GM18873 (cell line): ENCODE measurements around the gene PSMB10.

Experiments used
- ATAC-seq: cut with Tn5 transposase; IDR thresholded peaks from one replicate; pipeline ENCODE4 v1.9.1; 2021; ENCODE audit warnings: mild to moderate bottlenecking, moderate library complexity, moderate number of reproducible peaks; ENCODE audit not compliant: unreplicated experiment, low FRiP score

The PSMB10 gene

DNA sequence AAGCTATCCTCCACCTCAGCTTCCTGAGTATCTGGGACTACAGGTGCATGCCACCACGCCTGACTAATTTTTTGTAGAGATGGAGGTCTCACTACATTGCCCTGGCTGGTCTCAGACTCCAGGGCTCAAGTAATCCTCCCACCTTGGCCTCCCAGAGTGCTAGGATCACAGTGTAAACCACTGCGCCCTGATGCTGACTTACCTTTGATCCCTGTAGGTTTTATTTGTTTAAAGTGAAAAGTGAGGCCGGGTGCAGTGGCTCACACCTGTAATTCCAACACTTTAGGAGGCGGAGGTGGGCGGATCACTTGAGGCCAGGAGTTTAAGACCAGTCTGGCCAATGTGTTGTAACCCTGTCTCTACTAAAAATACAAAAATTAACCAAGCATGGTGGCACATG, 34.9 kb downstream of the PSMB10 start:
- ATAC-seq, result no peak

DNA sequence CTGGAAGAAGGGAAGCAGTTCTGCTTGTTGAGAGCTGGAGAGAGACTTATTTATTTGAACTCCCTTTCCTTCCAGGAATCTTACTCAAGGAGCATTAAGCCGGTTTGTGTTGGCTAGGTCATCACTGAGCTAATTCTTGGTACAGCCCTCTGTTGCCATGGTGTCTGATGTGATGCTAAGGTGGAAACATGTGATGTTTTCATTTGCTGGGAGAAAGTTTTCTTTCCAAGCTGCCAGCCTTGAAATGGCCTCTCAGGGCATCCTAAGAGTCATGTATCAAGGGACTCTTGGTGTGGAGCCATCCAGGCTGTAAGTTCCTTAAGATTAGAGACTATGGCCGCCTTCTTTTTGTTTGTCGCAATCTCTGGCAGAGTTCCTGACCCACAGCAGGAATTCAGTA, 39.4 kb downstream of the PSMB10 start:
- ATAC-seq, result no peak

DNA sequence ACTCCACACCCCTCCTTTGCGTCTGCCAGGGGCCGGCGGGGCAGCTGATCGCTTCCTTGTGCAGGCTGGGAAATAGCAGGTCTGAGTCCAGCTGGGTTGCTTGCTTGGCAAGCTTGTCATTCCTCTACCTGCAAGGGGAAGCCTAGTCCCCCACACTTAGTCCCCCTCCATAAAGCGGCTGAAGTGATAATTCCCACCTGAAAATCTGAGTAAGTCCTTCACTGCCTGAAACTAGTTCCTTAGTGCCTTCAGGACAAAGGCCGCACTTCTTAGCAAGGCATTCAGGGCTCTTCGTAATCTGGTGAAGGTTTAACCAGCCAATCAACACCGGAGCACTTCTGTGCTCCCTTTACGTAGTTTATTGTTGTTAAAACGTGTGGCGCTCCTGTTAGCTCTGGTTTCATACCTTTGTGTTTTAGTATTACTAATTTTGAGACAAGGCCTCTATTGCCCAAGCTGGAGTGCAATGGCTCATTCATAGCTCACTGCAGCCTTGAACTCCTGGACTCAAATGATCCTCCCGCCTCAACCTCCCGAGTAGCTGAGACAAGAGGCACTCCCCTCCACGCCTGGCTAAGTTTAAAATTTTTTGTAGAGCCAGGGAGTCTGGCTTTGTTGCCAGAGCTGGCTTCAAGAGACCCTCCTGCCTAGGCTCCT, 42.8 kb downstream of the PSMB10 start:
- peak; percentile 19 for ATAC-seq

DNA sequence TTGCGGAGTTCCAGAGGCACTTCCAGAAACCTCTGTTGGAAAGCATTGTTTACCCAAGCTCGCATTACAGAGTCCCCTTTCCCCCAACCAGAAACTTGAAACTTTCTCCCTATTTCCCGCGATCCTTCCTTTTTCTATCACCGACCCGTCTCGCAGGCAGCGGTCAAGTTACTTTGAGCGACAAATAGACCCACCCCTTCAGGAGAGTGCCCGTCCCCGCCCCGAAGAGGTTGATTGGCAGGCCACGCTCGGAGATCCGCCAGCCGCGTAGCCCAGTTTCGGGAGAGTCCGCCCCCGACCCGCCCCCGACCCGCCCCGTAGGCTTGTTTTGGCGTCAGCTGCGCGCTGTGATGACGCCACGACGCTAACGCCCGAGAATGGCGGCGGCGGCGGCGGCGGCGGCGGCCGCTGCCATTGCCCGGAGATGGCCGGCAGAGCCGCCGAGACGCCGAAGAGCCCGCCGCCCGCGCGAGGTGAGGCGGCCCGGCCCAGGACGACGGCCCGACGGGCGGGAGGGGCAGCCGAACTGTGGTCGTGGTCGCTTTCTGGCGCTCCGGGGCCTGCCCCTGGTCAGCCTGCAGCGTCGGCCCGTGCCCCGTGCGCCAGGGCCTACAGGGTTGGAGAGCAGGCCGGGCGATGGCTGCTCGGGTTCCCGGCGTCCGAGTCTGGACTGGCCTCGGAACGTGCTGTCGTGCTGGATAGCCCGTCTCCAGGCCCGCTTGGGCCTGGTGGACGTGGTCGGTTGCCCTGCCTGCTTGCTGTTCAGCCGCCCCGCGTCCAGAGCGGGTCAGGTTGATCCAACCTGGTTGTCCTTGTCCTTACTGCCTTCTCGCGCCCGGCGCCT, 43.5 kb downstream of the PSMB10 start, which contains the start of gene PSKH1:
Gene PSKH1 (plus strand): TSS at position 356 of the 844 bp plus-strand sequence. CDS start 15,496 bp downstream, outside the sequence.
- peak; percentile 81 for ATAC-seq

DNA sequence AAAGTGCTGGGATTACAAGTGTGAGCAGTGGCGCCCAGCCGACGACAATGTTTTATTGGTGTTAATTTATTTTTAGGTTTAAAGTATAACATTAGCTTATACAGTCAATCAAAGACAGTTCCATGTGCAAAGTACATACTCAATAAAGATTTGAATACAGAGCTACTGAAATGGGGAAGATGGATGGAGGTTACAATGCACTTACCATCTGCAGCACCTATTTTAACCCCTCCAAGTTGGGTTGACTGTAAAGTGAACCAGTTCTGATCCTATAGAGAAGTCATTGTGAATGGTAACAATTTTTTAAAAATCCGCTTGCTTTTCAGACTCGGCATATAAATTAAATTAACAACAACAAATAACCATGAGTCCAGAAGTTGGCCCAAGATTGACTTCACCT, 44.3 kb downstream of the PSMB10 start:
- ATAC-seq, result no peak

DNA sequence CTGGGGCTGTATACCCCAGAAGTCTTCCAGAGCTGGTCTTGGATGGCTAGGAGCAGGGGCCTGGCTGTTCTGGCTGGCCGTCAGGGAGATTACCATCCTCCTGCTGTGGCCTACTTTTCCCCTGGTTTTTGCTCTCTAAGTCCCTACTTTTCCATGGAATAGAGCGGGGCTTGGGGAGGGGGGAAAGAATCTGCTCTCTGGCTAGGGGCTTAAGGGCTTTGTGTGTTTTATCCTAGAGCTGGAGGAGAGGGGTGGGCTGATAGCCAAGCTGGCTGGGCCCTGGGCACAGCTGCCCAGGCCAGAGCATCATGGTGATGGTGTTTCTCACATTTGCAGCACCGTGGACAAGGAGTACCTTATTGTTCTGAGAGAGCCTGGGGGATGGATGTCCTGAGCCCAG, 48.3 kb downstream of the PSMB10 start:
- ATAC-seq, result no peak

DNA sequence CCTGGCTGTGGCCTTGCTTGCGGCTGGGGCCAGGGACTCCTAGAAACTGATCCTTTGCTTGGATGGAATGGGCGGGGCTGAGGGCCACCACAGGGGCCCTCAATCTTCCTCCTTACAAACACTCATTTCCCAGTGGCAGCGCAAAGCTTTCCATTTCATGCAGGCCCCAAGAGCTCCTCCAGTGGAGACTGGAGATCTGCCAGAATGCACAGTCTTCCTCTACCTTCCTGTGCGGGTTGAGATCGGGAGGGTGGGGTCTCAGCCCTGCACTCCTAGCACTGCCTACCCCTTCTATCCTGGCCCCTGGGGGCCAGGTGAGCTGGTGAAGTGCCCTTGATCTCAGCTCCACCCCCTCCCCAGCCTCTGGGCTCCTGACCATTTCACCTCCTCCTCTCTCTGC, 50.3 kb downstream of the PSMB10 start:
- no peak for ATAC-seq

DNA sequence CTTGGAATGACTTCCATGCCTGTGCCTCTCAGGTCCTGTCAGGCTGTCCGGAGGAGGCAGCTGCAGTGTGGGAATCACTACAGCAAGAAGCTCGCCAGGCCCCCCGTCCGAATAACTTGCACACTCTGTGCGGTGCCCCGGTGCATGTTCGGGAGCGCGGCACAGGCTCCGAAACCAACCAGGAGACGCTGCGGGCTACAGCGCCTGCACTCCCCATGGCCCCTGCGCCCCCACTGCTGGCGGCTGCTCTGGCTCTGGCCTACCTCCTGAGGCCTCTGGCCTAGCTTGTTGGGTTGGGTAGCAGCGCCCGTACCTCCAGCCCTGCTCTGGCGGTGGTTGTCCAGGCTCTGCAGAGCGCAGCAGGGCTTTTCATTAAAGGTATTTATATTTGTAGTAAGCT, 50.7 kb downstream of the PSMB10 start:
- ATAC-seq, result no peak

DNA sequence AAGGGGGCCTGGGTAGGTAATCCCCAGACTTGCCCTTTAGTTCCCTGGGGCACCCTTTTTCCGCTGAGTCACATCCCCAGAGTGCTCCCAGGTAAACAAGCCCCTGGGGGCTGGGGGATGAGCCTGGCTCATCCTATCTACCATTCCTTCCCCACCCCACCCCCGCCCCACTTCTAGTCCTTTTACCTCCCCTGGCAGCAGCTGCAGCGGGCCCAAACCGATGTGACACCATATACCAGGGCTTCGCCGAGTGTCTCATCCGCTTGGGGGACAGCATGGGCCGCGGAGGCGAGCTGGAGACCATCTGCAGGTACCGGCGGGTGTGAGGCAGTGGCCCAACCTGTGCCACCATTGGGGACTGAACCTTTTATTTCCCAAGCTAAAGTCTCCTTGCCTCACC, 51.1 kb downstream of the PSMB10 start:
- ATAC-seq, result no peak

DNA sequence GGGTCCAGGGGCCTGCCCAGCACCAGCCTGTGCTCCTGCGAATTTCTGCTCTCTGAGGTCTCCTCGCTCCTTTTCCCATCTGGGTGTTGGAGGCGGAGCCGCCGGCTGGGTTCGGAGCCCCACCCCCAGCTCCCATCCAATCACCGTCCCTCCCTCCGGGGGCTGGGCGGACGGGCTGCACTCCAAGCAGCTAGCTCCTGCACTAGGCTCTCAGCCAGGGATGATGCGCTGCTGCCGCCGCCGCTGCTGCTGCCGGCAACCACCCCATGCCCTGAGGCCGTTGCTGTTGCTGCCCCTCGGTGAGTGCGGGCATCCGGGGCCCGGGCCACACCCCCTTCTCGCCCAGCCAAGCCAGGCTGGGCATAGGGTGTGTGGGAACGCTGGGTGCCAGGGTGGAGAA, 52.0 kb downstream of the PSMB10 start, which contains the start of gene NRN1L:
Gene NRN1L (plus strand): TSS at position 202 of the 400 bp plus-strand sequence. CDS start 19 bp downstream, at position 221.
- ATAC-seq, result no peak
